Measurements from ENCODE around the gene ARID5B.

ARID5B gene

DNA sequence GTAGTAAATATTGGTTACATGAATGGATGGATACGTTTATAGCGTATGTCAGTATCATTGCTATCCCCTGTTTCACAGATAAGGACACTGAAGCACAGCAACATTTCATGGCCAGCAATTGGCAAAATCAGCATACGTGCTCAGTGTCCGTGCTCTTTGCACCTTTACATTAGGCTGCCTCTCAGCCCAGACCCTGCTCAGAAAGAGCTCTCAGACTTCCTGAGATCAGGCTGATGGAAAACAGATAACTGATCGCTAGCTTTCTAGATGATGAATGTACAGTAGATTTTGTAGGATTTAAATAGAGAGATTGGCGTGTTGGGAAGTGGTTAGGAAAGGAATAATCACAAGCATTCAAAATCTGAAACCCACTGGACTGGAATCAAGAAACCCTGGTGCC, 106.7 kb downstream of the ARID5B start:
- H3K4me1 ChIP-seq (ENCODE audit: control insufficient read depth, insufficient read depth, low read length), result peaks cover 4% of the 10 kb centered on the region
- no peak overlapping the region for H3K4me3 ChIP-seq (ENCODE audit: low read length)
- H3K27me3 ChIP-seq (ENCODE audit: control insufficient read depth, insufficient read depth, low read length), result no peaks in the 10 kb centered on the region
- no peaks in the 10 kb centered on the region for H3K36me3 ChIP-seq (ENCODE audit: control insufficient read depth, insufficient read depth, low read length)
- H3K9ac ChIP-seq (ENCODE audit: low read length), result no peak overlapping the region
- no peaks in the 10 kb centered on the region for H3K9me3 ChIP-seq (ENCODE audit: control insufficient read depth, low read length)

DNA sequence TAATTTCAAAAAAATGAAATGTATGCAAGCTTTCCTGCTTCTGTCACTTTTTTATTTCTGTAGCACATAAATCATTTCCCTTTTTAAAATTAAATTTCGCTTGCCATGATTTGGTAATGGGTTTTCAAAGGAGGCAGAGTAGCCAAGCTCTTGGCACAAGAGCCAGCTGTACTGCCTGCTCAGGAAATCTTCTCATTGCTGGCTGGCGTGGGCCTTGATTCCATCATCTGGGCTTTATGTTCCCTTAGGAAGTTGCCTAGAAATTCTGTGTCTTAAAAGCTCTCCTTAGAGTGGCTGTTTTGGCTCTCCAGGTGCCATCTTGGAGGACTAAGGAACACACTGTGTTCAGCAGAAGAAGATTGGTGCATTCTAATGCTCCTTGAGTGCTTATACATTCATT, 107.4 kb downstream of the ARID5B start:
- no peak overlapping the region for H3K9ac ChIP-seq (ENCODE audit: low read length)
- peaks cover 4% of the 10 kb centered on the region for H3K4me1 ChIP-seq (ENCODE audit: control insufficient read depth, insufficient read depth, low read length)

DNA sequence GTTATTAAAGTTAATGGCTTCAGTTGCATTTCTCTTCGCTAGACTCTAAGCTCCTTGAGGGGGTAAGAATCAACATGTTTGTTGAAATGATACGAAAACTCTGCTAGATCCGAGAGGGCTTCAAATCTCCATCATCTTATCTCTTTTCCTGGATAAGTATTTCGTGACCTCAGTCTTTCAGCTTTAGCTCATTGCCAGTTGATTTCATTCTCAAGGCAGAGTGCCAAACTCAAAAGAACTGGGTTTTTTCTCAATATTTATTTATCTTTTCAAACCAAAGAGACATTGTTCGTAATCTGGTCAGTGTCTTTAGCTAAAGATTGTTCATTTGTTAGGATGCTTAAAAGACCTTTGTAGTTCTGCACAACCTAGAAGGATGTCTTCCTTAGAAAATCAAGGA, 108.9 kb downstream of the ARID5B start:
- Histone ChIP-seq H3K4me1 (ENCODE audit: control insufficient read depth, insufficient read depth, low read length) (peaks cover 4% of the 10 kb centered on the region), H3K9ac (ENCODE audit: low read length) (no peak overlapping the region), H3K4me3 (ENCODE audit: low read length) (no peak overlapping the region), H3K36me3 (ENCODE audit: control insufficient read depth, insufficient read depth, low read length) (no peaks in the 10 kb centered on the region), H3K27me3 (ENCODE audit: control insufficient read depth, insufficient read depth, low read length) (no peaks in the 10 kb centered on the region), H3K9me3 (ENCODE audit: control insufficient read depth, low read length) (no peaks in the 10 kb centered on the region)

More for the DNA sequence above, 107.4 kb downstream of the ARID5B start:
- no peaks in the 10 kb centered on the region for H3K27me3 ChIP-seq (ENCODE audit: control insufficient read depth, insufficient read depth, low read length)
- H3K9me3 ChIP-seq (ENCODE audit: control insufficient read depth, low read length), result no peaks in the 10 kb centered on the region
- no peaks in the 10 kb centered on the region for H3K36me3 ChIP-seq (ENCODE audit: control insufficient read depth, insufficient read depth, low read length)
- H3K4me3 ChIP-seq (ENCODE audit: low read length), result no peak overlapping the region

DNA sequence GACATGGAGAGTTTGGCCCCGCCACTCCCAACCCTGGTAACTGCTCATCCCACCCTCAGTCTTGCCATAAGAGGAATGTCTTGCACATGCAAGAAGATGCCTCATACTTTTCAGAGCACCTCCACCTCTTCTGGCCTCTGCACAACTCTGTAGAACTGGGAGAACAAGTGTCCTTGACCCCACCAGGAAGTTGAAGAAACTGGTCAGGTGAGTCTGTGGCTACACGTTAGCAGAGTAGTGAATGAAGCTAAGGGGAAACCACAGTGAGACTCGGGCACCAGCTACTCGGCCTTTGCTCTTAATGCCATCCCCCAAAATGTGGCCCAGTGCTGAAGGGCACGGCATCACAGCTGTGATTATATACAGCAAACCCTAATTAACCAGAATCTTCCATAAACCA, 110.1 kb downstream of the ARID5B start:
- Histone ChIP-seq H3K9me3 (ENCODE audit: control insufficient read depth, low read length) (no peaks in the 10 kb centered on the region), H3K4me1 (ENCODE audit: control insufficient read depth, insufficient read depth, low read length) (peaks cover 13% of the 10 kb centered on the region), H3K4me3 (ENCODE audit: low read length) (no peak overlapping the region), H3K27me3 (ENCODE audit: control insufficient read depth, insufficient read depth, low read length) (no peaks in the 10 kb centered on the region), H3K36me3 (ENCODE audit: control insufficient read depth, insufficient read depth, low read length) (no peaks in the 10 kb centered on the region), H3K9ac (ENCODE audit: low read length) (no peak overlapping the region)

DNA sequence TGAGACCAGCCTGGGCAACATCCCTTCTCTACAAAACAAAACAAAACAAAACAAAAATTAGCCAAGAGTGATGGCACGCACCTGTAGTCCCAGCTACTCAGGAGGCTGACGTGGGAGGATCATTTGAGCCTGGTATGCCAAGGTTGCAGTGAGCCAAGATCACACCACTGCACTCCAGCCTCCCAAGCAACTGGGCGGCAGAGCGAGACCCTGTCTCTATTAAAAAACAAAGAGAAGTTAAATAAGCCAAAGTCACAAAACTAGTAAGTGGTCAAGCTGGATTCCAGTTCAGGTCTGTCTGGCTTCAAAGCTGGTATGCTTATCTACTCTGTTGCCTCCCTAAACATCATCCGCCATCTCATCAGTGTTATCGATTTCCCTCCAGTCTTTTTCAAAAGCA, 110.8 kb downstream of the ARID5B start:
- no peaks in the 10 kb centered on the region for H3K27me3 ChIP-seq (ENCODE audit: control insufficient read depth, insufficient read depth, low read length)

DNA sequence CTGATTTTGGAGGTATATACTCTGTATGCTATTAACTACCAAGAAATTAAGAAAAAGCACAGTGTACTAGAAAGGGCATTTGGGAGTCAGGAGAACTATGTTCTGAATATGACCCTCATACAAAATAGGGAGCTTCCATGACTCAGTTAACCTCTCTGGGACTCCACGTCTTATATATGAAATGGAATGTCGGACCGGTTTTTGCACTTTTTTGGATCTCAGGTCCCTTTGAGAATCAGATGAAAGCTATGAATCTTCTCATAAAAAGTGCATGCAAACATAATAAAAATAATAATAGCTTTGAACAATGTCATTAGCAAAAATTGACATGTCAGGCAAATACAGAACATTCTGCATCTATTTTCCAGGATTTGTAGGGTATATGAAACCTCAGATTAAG, 113.0 kb downstream of the ARID5B start:
- Histone ChIP-seq H3K27me3 (ENCODE audit: control insufficient read depth, insufficient read depth, low read length) (no peaks in the 10 kb centered on the region), H3K9ac (ENCODE audit: low read length) (no peak overlapping the region), H3K36me3 (ENCODE audit: control insufficient read depth, insufficient read depth, low read length) (no peaks in the 10 kb centered on the region), H3K4me3 (ENCODE audit: low read length) (no peak overlapping the region), H3K9me3 (ENCODE audit: control insufficient read depth, low read length) (no peaks in the 10 kb centered on the region), H3K4me1 (ENCODE audit: control insufficient read depth, insufficient read depth, low read length) (peaks cover 40% of the 10 kb centered on the region)

More for the DNA sequence above, 110.8 kb downstream of the ARID5B start:
- no peaks in the 10 kb centered on the region for H3K9me3 ChIP-seq (ENCODE audit: control insufficient read depth, low read length)
- no peak overlapping the region for H3K9ac ChIP-seq (ENCODE audit: low read length)
- H3K36me3 ChIP-seq (ENCODE audit: control insufficient read depth, insufficient read depth, low read length), result no peaks in the 10 kb centered on the region
- H3K4me1 ChIP-seq (ENCODE audit: control insufficient read depth, insufficient read depth, low read length), result peaks cover 20% of the 10 kb centered on the region
- H3K4me3 ChIP-seq (ENCODE audit: low read length), result no peak overlapping the region

DNA sequence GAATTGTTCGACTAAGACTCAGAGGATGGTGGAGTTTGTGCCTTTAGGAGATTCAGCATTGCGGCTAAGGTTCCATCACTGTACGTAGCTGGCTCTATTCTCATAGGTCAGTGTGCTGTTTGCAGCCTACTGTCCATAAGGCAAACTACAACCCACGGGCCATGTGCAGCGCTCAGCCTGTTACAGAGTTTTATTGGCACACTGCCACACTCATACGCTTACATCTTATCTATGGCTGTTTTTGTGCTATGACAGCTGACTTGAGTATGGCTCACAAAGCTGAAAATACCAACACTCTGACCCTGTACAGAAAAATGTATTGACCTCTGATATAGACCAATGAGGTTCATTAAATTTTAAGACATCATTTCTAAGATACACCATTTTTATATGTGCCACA, 114.5 kb downstream of the ARID5B start:
- no peaks in the 10 kb centered on the region for H3K36me3 ChIP-seq (ENCODE audit: control insufficient read depth, insufficient read depth, low read length)
- H3K4me1 ChIP-seq (ENCODE audit: control insufficient read depth, insufficient read depth, low read length), result peaks cover 53% of the 10 kb centered on the region
- H3K9ac ChIP-seq (ENCODE audit: low read length), result no peak overlapping the region
- no peaks in the 10 kb centered on the region for H3K9me3 ChIP-seq (ENCODE audit: control insufficient read depth, low read length)
- no peak overlapping the region for H3K4me3 ChIP-seq (ENCODE audit: low read length)
- H3K27me3 ChIP-seq (ENCODE audit: control insufficient read depth, insufficient read depth, low read length), result no peaks in the 10 kb centered on the region

DNA sequence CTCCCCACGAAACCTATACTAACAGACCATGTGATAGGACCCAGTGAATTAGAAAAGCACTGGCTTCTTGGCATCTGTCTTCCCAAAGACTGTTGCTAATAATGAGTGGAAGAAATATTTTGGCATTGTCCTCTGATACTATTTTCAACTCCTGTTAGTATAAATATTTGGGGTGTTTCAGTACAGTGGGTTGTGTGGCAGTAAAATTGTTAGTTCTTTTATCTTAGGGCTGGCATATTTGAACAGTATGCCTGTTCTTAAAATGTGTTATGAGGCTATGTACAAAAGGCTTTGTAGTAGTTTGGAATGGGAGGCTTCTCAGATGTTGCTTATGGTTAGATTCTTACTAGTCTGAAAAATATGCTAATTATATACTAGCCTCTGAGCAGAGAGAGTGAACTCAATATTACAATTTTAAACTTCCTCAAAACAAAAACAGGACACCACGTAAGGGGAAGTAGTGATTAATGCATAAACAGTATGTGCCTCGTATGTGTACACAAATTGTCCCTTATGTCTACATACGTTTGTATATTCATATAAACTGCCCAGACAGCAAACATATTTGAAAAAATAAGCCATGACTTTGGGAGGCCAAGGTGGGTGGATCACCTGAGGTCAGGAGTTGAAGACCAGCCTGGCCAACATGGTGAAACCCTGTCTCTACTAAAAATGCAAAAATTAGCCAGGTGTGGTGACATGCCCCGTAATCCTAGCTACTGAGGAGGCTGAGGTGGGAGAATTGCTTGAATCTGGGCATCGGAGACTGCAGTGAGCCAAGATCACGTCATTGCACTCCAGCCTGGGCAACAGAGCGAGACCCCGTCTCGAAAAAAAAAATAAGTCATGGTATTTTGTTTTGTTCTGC, 115.4 kb downstream of the ARID5B start:
- Histone ChIP-seq H3K36me3 (ENCODE audit: control insufficient read depth, insufficient read depth, low read length) (no peaks in the 10 kb centered on the region), H3K9me3 (ENCODE audit: control insufficient read depth, low read length) (no peaks in the 10 kb centered on the region), H3K4me3 (ENCODE audit: low read length) (no peak overlapping the region), H3K27me3 (ENCODE audit: control insufficient read depth, insufficient read depth, low read length) (no peaks in the 10 kb centered on the region), H3K4me1 (ENCODE audit: control insufficient read depth, insufficient read depth, low read length) (peaks cover 53% of the 10 kb centered on the region), H3K9ac (ENCODE audit: low read length) (no peak overlapping the region)

DNA sequence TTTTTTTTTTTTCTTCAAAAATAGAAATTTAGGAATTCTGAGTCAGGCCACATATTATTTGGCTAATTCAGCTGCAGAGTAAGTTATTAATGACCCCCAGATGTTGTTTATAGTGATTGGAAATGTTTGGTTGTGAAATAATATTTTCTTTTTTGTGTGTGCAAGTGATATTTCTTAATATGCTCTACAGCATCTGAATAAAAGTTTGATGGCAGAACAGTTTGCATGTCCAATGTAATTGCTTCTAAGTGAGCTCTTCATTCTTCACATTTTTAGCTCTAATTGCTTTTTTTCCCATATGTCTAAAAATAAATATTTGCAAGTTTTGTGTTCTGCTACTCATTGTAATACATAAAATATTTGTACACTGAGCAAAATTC, 116.0 kb downstream of the ARID5B start:
- H3K4me3 ChIP-seq (ENCODE audit: low read length), result no peak overlapping the region
- peaks cover 59% of the 10 kb centered on the region for H3K4me1 ChIP-seq (ENCODE audit: control insufficient read depth, insufficient read depth, low read length)
- H3K9me3 ChIP-seq (ENCODE audit: control insufficient read depth, low read length), result no peaks in the 10 kb centered on the region
- no peak overlapping the region for H3K9ac ChIP-seq (ENCODE audit: low read length)
- no peaks in the 10 kb centered on the region for H3K36me3 ChIP-seq (ENCODE audit: control insufficient read depth, insufficient read depth, low read length)
- H3K27me3 ChIP-seq (ENCODE audit: control insufficient read depth, insufficient read depth, low read length), result no peaks in the 10 kb centered on the region

DNA sequence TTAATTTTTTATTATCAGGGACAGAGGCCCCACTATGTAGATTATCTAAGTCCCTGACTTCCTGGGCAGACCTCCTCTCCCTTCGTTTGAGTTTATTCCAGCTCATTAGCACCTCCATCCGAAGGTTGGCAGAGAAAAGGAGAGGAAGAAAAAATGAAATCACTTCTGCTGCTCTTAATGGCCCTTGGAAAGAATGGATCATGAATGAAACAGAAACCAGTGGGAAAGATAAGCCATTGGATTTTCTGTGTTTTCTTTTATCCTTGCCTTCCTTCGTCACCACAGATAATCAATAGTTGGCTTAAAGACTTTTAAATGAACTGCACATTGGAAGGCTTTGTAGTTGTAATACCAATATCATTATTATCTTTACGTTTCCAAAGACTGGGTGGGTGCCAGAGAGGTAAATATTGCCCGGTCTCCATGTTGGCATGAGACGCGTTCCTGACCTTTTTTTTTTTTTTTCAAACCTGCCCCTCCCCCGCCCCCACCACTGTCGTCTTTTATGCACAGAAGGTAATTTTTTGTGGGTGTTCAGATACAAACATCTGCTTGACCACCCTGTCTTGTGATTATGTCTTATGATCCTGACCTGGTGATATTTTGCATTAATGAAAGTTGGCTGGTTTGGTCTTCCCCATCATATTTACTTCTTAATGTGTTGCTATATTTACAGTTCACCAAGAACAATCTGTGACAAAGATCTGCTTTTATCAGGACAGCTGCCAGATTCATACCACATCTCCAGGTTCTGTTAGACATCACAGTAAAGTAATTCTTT, 116.8 kb downstream of the ARID5B start:
- Histone ChIP-seq H3K9ac (ENCODE audit: low read length) (no peak overlapping the region), H3K4me1 (ENCODE audit: control insufficient read depth, insufficient read depth, low read length) (peaks cover 65% of the 10 kb centered on the region), H3K4me3 (ENCODE audit: low read length) (no peak overlapping the region)

DNA sequence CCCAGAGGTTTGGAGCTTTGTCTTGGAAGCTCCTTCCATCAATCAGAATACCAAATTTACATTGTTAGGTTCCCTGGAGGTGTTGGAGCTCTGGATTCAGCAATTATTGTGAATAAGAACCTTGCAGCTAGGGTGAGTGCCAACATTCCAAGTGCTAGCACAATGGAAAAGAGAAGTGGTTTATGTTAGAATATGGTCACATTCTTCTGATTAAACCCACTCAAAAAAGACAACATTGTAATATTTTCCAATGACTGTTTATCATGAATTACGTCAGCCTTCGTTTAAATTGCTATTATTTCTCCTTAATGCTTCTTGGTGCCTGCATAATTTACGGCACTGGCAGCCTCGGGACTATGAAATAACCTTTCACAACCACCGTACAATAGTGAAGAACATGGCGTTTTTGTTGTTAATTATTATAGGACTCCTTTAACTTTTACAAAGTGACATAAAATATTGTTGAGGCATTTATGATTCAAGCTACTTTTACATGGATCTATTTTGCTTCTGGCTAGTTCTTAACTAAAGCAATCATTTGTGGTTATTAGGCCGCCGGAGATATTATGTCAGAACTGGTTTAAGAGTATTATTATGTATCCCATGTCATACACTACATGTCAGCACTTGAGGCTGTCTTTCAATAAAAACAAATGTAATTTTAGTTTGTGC, 117.7 kb downstream of the ARID5B start:
- Histone ChIP-seq H3K4me1 (ENCODE audit: control insufficient read depth, insufficient read depth, low read length) (peaks cover 71% of the 10 kb centered on the region), H3K36me3 (ENCODE audit: control insufficient read depth, insufficient read depth, low read length) (no peaks in the 10 kb centered on the region), H3K4me3 (ENCODE audit: low read length) (no peak overlapping the region), H3K9me3 (ENCODE audit: control insufficient read depth, low read length) (no peaks in the 10 kb centered on the region), H3K27me3 (ENCODE audit: control insufficient read depth, insufficient read depth, low read length) (no peaks in the 10 kb centered on the region), H3K9ac (ENCODE audit: low read length) (no peak overlapping the region)

More for the DNA sequence above, 116.8 kb downstream of the ARID5B start:
- no peaks in the 10 kb centered on the region for H3K9me3 ChIP-seq (ENCODE audit: control insufficient read depth, low read length)
- H3K36me3 ChIP-seq (ENCODE audit: control insufficient read depth, insufficient read depth, low read length), result no peaks in the 10 kb centered on the region
- H3K27me3 ChIP-seq (ENCODE audit: control insufficient read depth, insufficient read depth, low read length), result no peaks in the 10 kb centered on the region

Data from mucosa of stomach (tissue), 1 donor.